ENCODE data around the gene MFAP5. TPM values are rescaled to one million over a fixed set of nuclear protein-coding genes. Genes with fewer than 3 reads are reported as not detected.

Gene MFAP5
- total RNA-seq, 4 donors from 2014 or later = 16.9 to 32.8 (median 22.0) TPM

- intact Hi-C loops (cut with DNase I; ENCODE audit: low total_unique reads) (no loop called here), in situ Hi-C loops (cut with MboI; ENCODE audit: low pct_ligation_motif_present in 1 of 4, low pct_unique_long_range_greater_than_20kb in 1 of 4, low sequenced_read_pairs in 3 of 4) (no loop called here)
- no peak for TF ChIP-seq POLR2A (IDR thresholded peaks at IDR 0.05)
- TF ChIP-seq POLR2AphosphoS5 (IDR thresholded peaks at IDR 0.05) = no peak
- no peak for TF ChIP-seq CTCF (IDR thresholded peaks at IDR 0.05)
- no peak for TF ChIP-seq EP300 (IDR thresholded peaks at IDR 0.05; ENCODE audit: low read depth)
- no peak overlapping the region for H3K27ac ChIP-seq
- no peaks in the 10 kb centered on the region for H3K4me1 ChIP-seq
- WGBS, 2 donors (ENCODE audit: low coverage in 1 of 2) = 90 to 96% methylated on average over 1 of the region's 1 CpG
- no peaks in the 10 kb centered on the region for H3K36me3 ChIP-seq
- no peak for DNase-seq
- H3K27me3 ChIP-seq = no peaks in the 10 kb centered on the region
- H3K9me3 ChIP-seq = no peaks in the 10 kb centered on the region
- H3K4me3 ChIP-seq = no peak overlapping the region
These were observed 19.9 kb downstream of the MFAP5 start for GRCh38 chr12:8642775-8643174.

GRCh38 chr12:8639936-8640335, 22.7 kb downstream of the MFAP5 start:
- H3K4me3 ChIP-seq = no peak overlapping the region
- H3K27ac ChIP-seq = no peak overlapping the region
- DNase-seq = no peak
- H3K36me3 ChIP-seq = no peaks in the 10 kb centered on the region
- TF ChIP-seq CTCF (IDR thresholded peaks at IDR 0.05) (no peak), EP300 (IDR thresholded peaks at IDR 0.05; ENCODE audit: low read depth) (no peak), POLR2A (IDR thresholded peaks at IDR 0.05) (no peak), POLR2AphosphoS5 (IDR thresholded peaks at IDR 0.05) (no peak)
- WGBS, 2 donors (ENCODE audit: low coverage in 1 of 2) = 84 to 89% methylated on average over 2 of the region's 2 CpGs
- H3K27me3 ChIP-seq = no peaks in the 10 kb centered on the region
- intact Hi-C loops (cut with DNase I; ENCODE audit: low total_unique reads) = no loop called here
- in situ Hi-C loops (cut with MboI; ENCODE audit: low pct_ligation_motif_present in 1 of 4, low pct_unique_long_range_greater_than_20kb in 1 of 4, low sequenced_read_pairs in 3 of 4) = no loop called here
- no peaks in the 10 kb centered on the region for H3K4me1 ChIP-seq
- no peaks in the 10 kb centered on the region for H3K9me3 ChIP-seq

- in situ Hi-C loops (cut with MboI; ENCODE audit: low pct_ligation_motif_present in 1 of 4, low pct_unique_long_range_greater_than_20kb in 1 of 4, low sequenced_read_pairs in 3 of 4) = no loop called here
- TF ChIP-seq POLR2A (IDR thresholded peaks at IDR 0.05) (no peak), EP300 (IDR thresholded peaks at IDR 0.05; ENCODE audit: low read depth) (no peak), POLR2AphosphoS5 (IDR thresholded peaks at IDR 0.05) (no peak), CTCF (IDR thresholded peaks at IDR 0.05) (no peak)
- Histone ChIP-seq H3K27me3 (no peaks in the 10 kb centered on the region), H3K9me3 (no peaks in the 10 kb centered on the region), H3K4me3 (no peak overlapping the region), H3K4me1 (no peaks in the 10 kb centered on the region), H3K27ac (no peak overlapping the region), H3K36me3 (no peaks in the 10 kb centered on the region)
- intact Hi-C loops (cut with DNase I; ENCODE audit: low total_unique reads) = no loop called here
- WGBS, 2 donors (ENCODE audit: low coverage in 1 of 2) = 81 to 85% methylated on average over 4 of the region's 4 CpGs
- DNase-seq = no peak
These were observed 23.7 kb downstream of the MFAP5 start for GRCh38 chr12:8638951-8639350.

- H3K4me3 ChIP-seq = no peak overlapping the region
- WGBS, 2 donors (ENCODE audit: low coverage in 1 of 2) = 50 to 98% methylated on average over 1 to 4 of the region's 4 CpGs
- H3K27ac ChIP-seq = no peak overlapping the region
- no peak for TF ChIP-seq POLR2AphosphoS5 (IDR thresholded peaks at IDR 0.05)
- TF ChIP-seq POLR2A (IDR thresholded peaks at IDR 0.05) = no peak
- TF ChIP-seq EP300 (IDR thresholded peaks at IDR 0.05; ENCODE audit: low read depth) = no peak
- TF ChIP-seq CTCF (IDR thresholded peaks at IDR 0.05) = no peak
- H3K36me3 ChIP-seq = no peaks in the 10 kb centered on the region
- DNase-seq = no peak
- in situ Hi-C loops (cut with MboI; ENCODE audit: low pct_ligation_motif_present in 1 of 4, low pct_unique_long_range_greater_than_20kb in 1 of 4, low sequenced_read_pairs in 3 of 4) (no loop called here), intact Hi-C loops (cut with DNase I; ENCODE audit: low total_unique reads) (no loop called here)
- H3K9me3 ChIP-seq = no peaks in the 10 kb centered on the region
- H3K4me1 ChIP-seq = no peaks in the 10 kb centered on the region
- H3K27me3 ChIP-seq = no peaks in the 10 kb centered on the region
These were observed 25.0 kb downstream of the MFAP5 start for GRCh38 chr12:8637666-8638065.

Measured in transverse colon (tissue), 4 donors.